Lung (tissue), 12 donors: Measurements from ENCODE around the gene TXNRD3. TPM values are rescaled to one million over a fixed set of nuclear protein-coding genes. Genes with fewer than 3 reads are reported as not detected.

Experiments used
- ATAC-seq: fragments of 200-7000 bp; cut with Tn5 transposase; one replicate; pipeline ENCODE4 v1.9.1; 2020; ENCODE audit warnings: moderate number of reproducible peaks; ENCODE audit not compliant: insufficient read depth, low FRiP score
- DNase-seq, 3 donors: peaks; one replicate each; pipeline ENCODE4 v3.0.0-alpha.2; 2013 to 2017
- H3K27ac ChIP-seq, 2 donors: one replicate each; pipeline ENCODE4 v1.5.1; 2013; ENCODE audit warnings: mild to moderate bottlenecking in 2 of 2, moderate library complexity in 2 of 2, control low read depth in 1 of 2, inconsistent platforms in 1 of 2, low read depth in 1 of 2, low read length in 1 of 2
- H3K27me3 ChIP-seq, 3 donors: one replicate each; pipeline ENCODE4 v1.5.1; 2013; ENCODE audit warnings: low read length in 2 of 3; ENCODE audit not compliant: control insufficient read depth in 3 of 3, insufficient read depth in 3 of 3
- H3K36me3 ChIP-seq, 4 donors: one replicate each; pipeline ENCODE4 v1.5.1; 2013; ENCODE audit warnings: low read length in 4 of 4, mild to moderate bottlenecking in 1 of 4, moderate library complexity in 1 of 4; ENCODE audit not compliant: control insufficient read depth in 4 of 4, insufficient read depth in 4 of 4
- H3K4me1 ChIP-seq, 5 donors: one replicate each; pipeline ENCODE4 v1.5.1; 2013; ENCODE audit warnings: low read length in 5 of 5, mild to moderate bottlenecking in 2 of 5, moderate library complexity in 1 of 5; ENCODE audit not compliant: control insufficient read depth in 5 of 5, insufficient read depth in 5 of 5
- H3K4me3 ChIP-seq: one replicate; pipeline ENCODE4 v1.5.1; 2013; ENCODE audit warnings: mild to moderate bottlenecking, control low read depth, moderate library complexity
- H3K9ac ChIP-seq, 2 donors: one replicate each; pipeline ENCODE4 v1.5.1; 2013; ENCODE audit warnings: low read length in 2 of 2, control low read depth in 1 of 2; ENCODE audit not compliant: insufficient read depth in 1 of 2
- H3K9me3 ChIP-seq, 4 donors: one replicate each; pipeline ENCODE4 v1.5.1; 2013; ENCODE audit warnings: low read length in 3 of 4, mild to moderate bottlenecking in 1 of 4, moderate library complexity in 1 of 4; ENCODE audit not compliant: control insufficient read depth in 4 of 4, insufficient read depth in 3 of 4
- CTCF ChIP-seq: IDR thresholded peaks from 2 replicates; pipeline ENCODE4 v1.5.1; 2012; ENCODE audit warnings: mild to moderate bottlenecking; ENCODE audit errors: control extremely low read depth, extremely low read depth
- WGBS, 2 donors: extraction: QIAGEN DNeasy Blood & Tissue Kit; methylation state at CpG; one replicate each; pipeline ENCODE4 v1.1.7; 2013; 5-methylcytosine and 5-hydroxymethylcytosine counted together
- polyA plus RNA-seq, 2 donors: library from polyadenylated mRNA; stranded (reverse); fragments of 200-250 nt; gene quantifications; one replicate each; pipeline ENCODE4 v1.2.1, GENCODE V29; 2013
- total RNA-seq, 2 donors: library from RNA; depleted of rRNA in 1 of 2; stranded (reverse); fragments of >200 nt in 1 of 2; gene quantifications; one replicate each; pipeline ENCODE4 v1.2.1, GENCODE V29; 2014 to 2021
- donor health status: control.
- donor health status: control.
- donor health status: Bipolar disorder and iron deficiency.
- donor health status: healthy.
- donor health status: DM: yes; HTN: yes; CAD: no.

The TXNRD3 gene
- total and polyA plus RNA-seq, 4 donors = 6.3 to 17.0 (median 10.4) TPM

GRCh38 chr3:126580746-126581145, 74.2 kb downstream of the TXNRD3 start:
- DNase-seq (no peak), ATAC-seq (no peak)
- Histone ChIP-seq H3K4me1 (no peaks in the 10 kb centered on the region), H3K9me3 (peaks cover 0 to 3% (median 1%) of the 10 kb centered on the region in 4 donors), H3K27me3 (no peaks in the 10 kb centered on the region), H3K9ac (no peak overlapping the region), H3K4me3 (no peak overlapping the region), H3K27ac (no peak overlapping the region), H3K36me3 (no peaks in the 10 kb centered on the region)
- WGBS, 2 donors = 85 to 92% methylated on average over 5 of the region's 5 CpGs
- no peak for TF ChIP-seq CTCF

GRCh38 chr3:126578702-126579101, 76.2 kb downstream of the TXNRD3 start:
- Histone ChIP-seq H3K27ac (no peak overlapping the region), H3K36me3 (no peaks in the 10 kb centered on the region), H3K9me3 (peaks cover 0 to 3% (median 1%) of the 10 kb centered on the region in 4 donors), H3K9ac (no peak overlapping the region), H3K4me3 (no peak overlapping the region), H3K4me1 (no peaks in the 10 kb centered on the region), H3K27me3 (no peaks in the 10 kb centered on the region)
- no peak for DNase-seq
- ATAC-seq = no peak
- no peak for TF ChIP-seq CTCF
- 89 to 90% methylated on average over 7 of the region's 7 CpGs for WGBS, 2 donors

- 85 to 87% methylated on average over 2 of the region's 2 CpGs for WGBS, 2 donors
- H3K9me3 ChIP-seq = peaks cover 0 to 3% (median under 1%) of the 10 kb centered on the region in 4 donors
- H3K4me1 ChIP-seq = no peaks in the 10 kb centered on the region
- no peak overlapping the region for H3K9ac ChIP-seq
- no peak for TF ChIP-seq CTCF
- H3K27ac ChIP-seq = no peak overlapping the region
- H3K36me3 ChIP-seq = no peaks in the 10 kb centered on the region
- DNase-seq (no peak), ATAC-seq (no peak)
- no peak overlapping the region for H3K4me3 ChIP-seq
- H3K27me3 ChIP-seq = no peaks in the 10 kb centered on the region
These were observed 77.7 kb downstream of the TXNRD3 start for GRCh38 chr3:126577261-126577660.

- peak; percentile 75 for ATAC-seq
- Histone ChIP-seq H3K4me3 (no peak overlapping the region), H3K4me1 (no peaks in the 10 kb centered on the region), H3K27me3 (no peaks in the 10 kb centered on the region), H3K9me3 (no peaks in the 10 kb centered on the region), H3K36me3 (no peaks in the 10 kb centered on the region), H3K27ac (no peak overlapping the region), H3K9ac (no peak overlapping the region)
- peak in 1 of 3 donors; percentile 6 for DNase-seq
- no peak for TF ChIP-seq CTCF
- WGBS, 2 donors = 57 to 66% methylated on average over 15 of the region's 15 CpGs
These were observed 81.3 kb downstream of the TXNRD3 start for GRCh38 chr3:126573492-126574117.
